Endothelial cell of umbilical vein (primary cell): ENCODE results near the gene TMEM138. TPM values are rescaled to one million over a fixed set of nuclear protein-coding genes. Genes with fewer than 3 reads are reported as not detected.

ENCODE experiments used
- BruUV-seq: library from RNA; stranded (reverse); fragments of 400-500 nt; replicated peaks from 2 replicates; lab custom pipeline; 2021; lab: Mats Ljungman, UMichigan
- CTCF ChIA-PET: fragments of 300-600, 350-600 bp; sonication (Branson Sonifier 250); formaldehyde crosslinking; loops from one replicate; lab custom pipeline; 2021; ENCODE audit warnings: antibody characterized with exemption, inconsistent platforms; lab: Charles Lee
- POLR2A ChIA-PET: fragments of 300-600, 350-600 bp; sonication (Branson Sonifier 250); formaldehyde crosslinking; loops from one replicate; lab custom pipeline; 2021; ENCODE audit warnings: antibody characterized with exemption, inconsistent platforms; lab: Charles Lee
- DNase-seq: peaks from one replicate; pipeline ENCODE4 v3.0.0-alpha.2; 2011; ENCODE audit warnings: low read depth, low spot score
- FAIRE-seq: peaks from 2 replicates; lab custom pipeline; 2011; peaks lifted over from hg19 to GRCh38; lab: Jason Lieb, UNC
- H2AFZ ChIP-seq: 2 replicates; pipeline ENCODE4 v1.6.0; 2012; ENCODE audit warnings: low read depth, low read length, control low read depth, inconsistent platforms
- H3K27ac ChIP-seq: 2 replicates; pipeline ENCODE4 v1.5.1; 2011; ENCODE audit warnings: low read depth, mild to moderate bottlenecking, control low read depth, low read length, moderate library complexity; ENCODE audit not compliant: insufficient read depth
- H3K27me3 ChIP-seq, 2 experiments: 2 replicates each; pipeline versions ENCODE4 v1.6.0 to v1.6.1; 2011; ENCODE audit warnings: low read length in 2 of 2, mixed read lengths in 1 of 2; ENCODE audit not compliant: control insufficient read depth in 2 of 2, insufficient read depth in 2 of 2
- H3K36me3 ChIP-seq, 2 experiments: 2 replicates in 1 of 2; 3 replicates in 1 of 2; pipeline ENCODE4 v1.5.1; 2011; ENCODE audit warnings: low read length in 2 of 2, mild to moderate bottlenecking in 1 of 2, moderate library complexity in 1 of 2; ENCODE audit not compliant: control insufficient read depth in 2 of 2, insufficient read depth in 2 of 2; ENCODE audit errors: extremely low read depth in 1 of 2
- H3K4me1 ChIP-seq: 3 replicates; pipeline ENCODE4 v1.5.1; 2011; ENCODE audit warnings: mild to moderate bottlenecking, low read length; ENCODE audit not compliant: control insufficient read depth, insufficient read depth; ENCODE audit errors: extremely low read depth
- H3K4me2 ChIP-seq: 2 replicates; pipeline ENCODE4 v1.6.1; 2011; ENCODE audit warnings: low read length, control low read depth, mixed read lengths; ENCODE audit not compliant: insufficient read depth
- H3K4me3 ChIP-seq, 3 experiments: fragments of 200-600 bp in 1 of 3; sonication (generic), shearing (Covaris generic) in 1 of 3; replicated peaks in 1 of 3; 2 replicates each; pipeline ENCODE4 v1.5.1; 2011 to 2016; ENCODE audit warnings: control low read depth in 3 of 3, low read length in 3 of 3, mild to moderate bottlenecking in 2 of 3, inconsistent platforms in 1 of 3, low read depth in 1 of 3, moderate library complexity in 1 of 3; ENCODE audit not compliant: insufficient read depth in 1 of 3
- H3K79me2 ChIP-seq: 2 replicates; pipeline ENCODE4 v1.6.0; 2012; ENCODE audit warnings: low read length, inconsistent platforms; ENCODE audit not compliant: control insufficient read depth, insufficient read depth
- H3K9ac ChIP-seq: replicated peaks from 2 replicates; pipeline ENCODE3; 2011; ENCODE audit warnings: low read length, control low read depth; ENCODE audit not compliant: insufficient read depth; ENCODE audit errors: extremely low read depth
- H3K9me1 ChIP-seq: replicated peaks from 3 replicates; pipeline ENCODE4 v1.6.0; 2011; ENCODE audit warnings: mild to moderate bottlenecking, low read length; ENCODE audit not compliant: control insufficient read depth, insufficient read depth; ENCODE audit errors: extremely low read depth
- H3K9me3 ChIP-seq: replicated peaks from 2 replicates; pipeline ENCODE4 v1.5.1; 2012; ENCODE audit warnings: low read length, inconsistent platforms; ENCODE audit not compliant: control insufficient read depth, insufficient read depth
- H4K20me1 ChIP-seq: replicated peaks from 2 replicates; pipeline ENCODE3; 2011; ENCODE audit warnings: mild to moderate bottlenecking, low read length; ENCODE audit not compliant: control insufficient read depth, insufficient read depth; ENCODE audit errors: extremely low read depth
- CTCF ChIP-seq, 2 donors: IDR thresholded peaks; 1 replicate in 1 of 2; 2 replicates in 1 of 2; pipeline ENCODE4 v1.5.1; 2011; ENCODE audit warnings: low read length in 2 of 2, mild to moderate bottlenecking in 2 of 2, moderate library complexity in 2 of 2, control low read depth in 1 of 2, inconsistent platforms in 1 of 2, low read depth in 1 of 2; ENCODE audit not compliant: insufficient read depth in 1 of 2; ENCODE audit errors: extremely low read depth in 1 of 2
- EZH2 ChIP-seq: IDR thresholded peaks from 2 replicates; pipeline ENCODE4 v1.6.1; 2012; ENCODE audit warnings: borderline replicate concordance, low read depth, mild to moderate bottlenecking, moderate library complexity, low read length, inconsistent platforms; ENCODE audit not compliant: severe bottlenecking
- FOS ChIP-seq: IDR thresholded peaks from 2 replicates; pipeline ENCODE4 v1.6.1; 2011; ENCODE audit warnings: mild to moderate bottlenecking, low read length, moderate library complexity, borderline replicate concordance; ENCODE audit not compliant: insufficient read depth
- GATA2 ChIP-seq: IDR thresholded peaks from 2 replicates; pipeline ENCODE4 v1.7.0; 2011; ENCODE audit warnings: low read depth, mild to moderate bottlenecking, moderate library complexity, mixed read lengths, low read length; ENCODE audit not compliant: insufficient read length, insufficient read depth
- JUN ChIP-seq: IDR thresholded peaks from 2 replicates; pipeline ENCODE4 v1.6.1; 2011; ENCODE audit warnings: borderline replicate concordance, low read depth; ENCODE audit not compliant: insufficient read length, insufficient read depth
- MAX ChIP-seq: IDR thresholded peaks from 2 replicates; pipeline ENCODE4 v1.6.1; 2011; ENCODE audit not compliant: insufficient read depth, insufficient read length
- MYC ChIP-seq: IDR thresholded peaks from one replicate; pipeline ENCODE4 v1.6.1; 2011; ENCODE audit warnings: mild to moderate bottlenecking, low read depth, low read length
- POLR2A ChIP-seq: IDR thresholded peaks from 2 replicates; pipeline ENCODE4 v1.6.1; 2012; ENCODE audit warnings: low read depth, mild to moderate bottlenecking, control low read depth, low read length
- POLR2AphosphoS5 ChIP-seq: IDR thresholded peaks from 2 replicates; pipeline ENCODE4 v1.6.1; 2012; ENCODE audit warnings: low read depth, mild to moderate bottlenecking, control low read depth, low read length, moderate library complexity; ENCODE audit not compliant: insufficient read depth
- dilution Hi-C: fragments of 300-500 bp; cut with MboI; formaldehyde crosslinking; loops from one replicate; pipeline ENCODE4 v1.15.0; 2019; ENCODE audit warnings: low sequenced_read_pairs; ENCODE audit not compliant: extremely low pct_ligation_motif_present
- intact Hi-C: fragments of 100-400 bp; cut with micrococcal nuclease; formaldehyde crosslinking; loops from one replicate; pipeline ENCODE4 v1.10.0; 2022
- polyA plus RNA-seq, 4 experiments: library from polyadenylated mRNA; depleted of rRNA in 3 of 4; stranded (reverse) in 3 of 4; unstranded in 1 of 4; fragments of >200 nt; gene quantifications; 2 replicates each; pipeline versions ENCODE4 v1.2.1 to v1.2.3, GENCODE V29; 2011 to 2012; ENCODE audit warnings: missing spikeins in 1 of 4
- total RNA-seq: library from RNA; stranded (reverse); gene quantifications from 2 replicates; pipeline ENCODE4 v1.2.3, GENCODE V29; 2021

The TMEM138 gene
- total and polyA plus RNA-seq, 2 donors (not counting 3 experiments of a cell fraction or from before 2014, with no cell fraction given): 37.9 to 60.0 TPM

- DNase-seq (no peak), FAIRE-seq (no peak)
- no peaks in the 10 kb centered on the region for H3K9me1 ChIP-seq
- peaks cover 10% of the 10 kb centered on the region for H3K4me1 ChIP-seq
- no peak overlapping the region for H3K27ac ChIP-seq
- CTCF ChIA-PET: interaction anchor here (1.2 to 8.0 kb wide), 9 partner anchors 23 to 111 kb away, joined by 3 to 345 read pairs (median 9); partner anchors contain the start of genes CYB561A3 and TMEM138
- no peaks in the 10 kb centered on the region for H4K20me1 ChIP-seq
- H3K79me2 ChIP-seq: peaks cover 25% of the 10 kb centered on the region
- no TSS peak for BruUV-seq
- no peaks in the 10 kb centered on the region for H3K27me3 ChIP-seq
- intact Hi-C loops: loop anchor here (10.0 kb wide), 1 partner anchor 81 kb away; no protein-coding TSS in a partner anchor
- POLR2A ChIA-PET: interaction anchor here (1.7 to 2.6 kb wide), 2 partner anchors 26 to 27 kb away, joined by 8 to 11 read pairs; partner anchors contain the start of genes CYB561A3 and TMEM138
- H3K36me3 ChIP-seq: peaks cover 0 to 2% of the 10 kb centered on the region in 2 experiments
- TF ChIP-seq MYC (no peak), MAX (no peak), POLR2AphosphoS5 (no peak), POLR2A (no peak), FOS (no peak), GATA2 (no peak), JUN (no peak), CTCF (IDR thresholded peaks at IDR 0.05; ENCODE audit: extremely low read depth in 1 of 2, insufficient read depth in 1 of 2, low read depth in 1 of 2, low read length in 2 of 2) (no peak), EZH2 (no peak)
- no peak overlapping the region for H3K9ac ChIP-seq
- no peaks in the 10 kb centered on the region for H3K9me3 ChIP-seq
- H2AFZ ChIP-seq: no peak overlapping the region
- H3K4me2 ChIP-seq: no peak overlapping the region
- H3K4me3 ChIP-seq: no peak overlapping the region
- dilution Hi-C loops: no loop called here
These were observed 26.8 kb upstream of the TMEM138 start for GRCh38 chr11:61335355-61335710.
